H9 (cell line): ENCODE results near the gene TCP11L1. TPM values are rescaled to one million over a fixed set of nuclear protein-coding genes. Genes with fewer than 3 reads are reported as not detected.

Experiments used
- DNase-seq: peaks from one replicate; pipeline ENCODE4 v3.0.0-alpha.2; 2017
- H2AFZ ChIP-seq: one replicate; pipeline ENCODE4 v1.6.1; 2013; ENCODE audit warnings: mild to moderate bottlenecking, low read length, control low read depth, moderate library complexity
- H2AK5ac ChIP-seq: 2 replicates; pipeline ENCODE4 v1.6.1; 2013; ENCODE audit warnings: low read length, control low read depth, mixed read lengths; ENCODE audit not compliant: insufficient read length
- H2BK120ac ChIP-seq: one replicate; pipeline ENCODE4 v1.6.1; 2013; ENCODE audit warnings: low read depth, mild to moderate bottlenecking, low read length, control low read depth, inconsistent platforms; ENCODE audit not compliant: poor library complexity, severe bottlenecking
- H2BK12ac ChIP-seq: 2 replicates; pipeline ENCODE4 v1.6.1; 2013; ENCODE audit warnings: low read length, control low read depth, mixed read lengths, low read depth; ENCODE audit not compliant: insufficient read length
- H2BK15ac ChIP-seq: 2 replicates; pipeline ENCODE4 v1.6.1; 2013; ENCODE audit warnings: low read depth, low read length, control low read depth
- H2BK20ac ChIP-seq: one replicate; pipeline ENCODE4 v1.6.1; 2013; ENCODE audit warnings: low read depth, mild to moderate bottlenecking, low read length, control low read depth, inconsistent platforms; ENCODE audit not compliant: poor library complexity, severe bottlenecking
- H2BK5ac ChIP-seq: 2 replicates; pipeline ENCODE4 v1.6.1; 2013; ENCODE audit warnings: low read length, control low read depth, mixed read lengths; ENCODE audit not compliant: insufficient read length
- H3K14ac ChIP-seq: 2 replicates; pipeline ENCODE4 v1.6.1; 2013; ENCODE audit warnings: low read length, control low read depth; ENCODE audit not compliant: insufficient read depth
- H3K18ac ChIP-seq: 2 replicates; pipeline ENCODE4 v1.6.1; 2013; ENCODE audit warnings: low read depth, mild to moderate bottlenecking, mixed read lengths, low read length, control low read depth; ENCODE audit not compliant: insufficient read length
- H3K23ac ChIP-seq: 2 replicates; pipeline ENCODE4 v1.6.1; 2013; ENCODE audit warnings: low read length, control low read depth, mixed read lengths, low read depth; ENCODE audit not compliant: insufficient read length
- H3K23me2 ChIP-seq: 2 replicates; pipeline ENCODE4 v1.6.1; 2013; ENCODE audit warnings: low read depth, mild to moderate bottlenecking, mixed read lengths, low read length, control low read depth; ENCODE audit not compliant: insufficient read length, poor library complexity, severe bottlenecking
- H3K27ac ChIP-seq: 2 replicates; pipeline ENCODE4 v1.5.1; 2013; ENCODE audit warnings: low read length, control low read depth, mixed read lengths, low read depth; ENCODE audit not compliant: insufficient read length
- H3K27me3 ChIP-seq: 2 replicates; pipeline ENCODE4 v1.6.1; 2013; ENCODE audit warnings: low read length, control low read depth, inconsistent platforms; ENCODE audit not compliant: insufficient read depth
- H3K4ac ChIP-seq: 2 replicates; pipeline ENCODE4 v1.6.1; 2013; ENCODE audit warnings: low read depth, mild to moderate bottlenecking, control low read depth, inconsistent platforms, low read length, moderate library complexity
- H3K4me1 ChIP-seq: 2 replicates; pipeline ENCODE4 v1.6.1; 2013; ENCODE audit warnings: low read length, control low read depth, inconsistent platforms; ENCODE audit not compliant: insufficient read depth
- H3K4me2 ChIP-seq: 2 replicates; pipeline ENCODE4 v1.6.1; 2013; ENCODE audit warnings: low read length, control low read depth, mixed read lengths; ENCODE audit not compliant: insufficient read length, insufficient read depth
- H3K56ac ChIP-seq: 2 replicates; pipeline ENCODE4 v1.6.1; 2013; ENCODE audit warnings: low read depth, mild to moderate bottlenecking, mixed read lengths, low read length, control low read depth; ENCODE audit not compliant: insufficient read length
- H3K79me1 ChIP-seq: 2 replicates; pipeline ENCODE4 v1.6.1; 2013; ENCODE audit warnings: low read depth, mild to moderate bottlenecking, moderate library complexity, low read length, control low read depth, inconsistent platforms; ENCODE audit not compliant: insufficient read depth, poor library complexity, severe bottlenecking
- H3K79me2 ChIP-seq: 2 replicates; pipeline ENCODE4 v1.6.1; 2013; ENCODE audit warnings: low read length, control low read depth, inconsistent platforms; ENCODE audit not compliant: insufficient read depth
- H3K9ac ChIP-seq: 2 replicates; pipeline ENCODE4 v1.6.1; 2013; ENCODE audit warnings: low read length, control low read depth, mixed read lengths; ENCODE audit not compliant: insufficient read length; ENCODE audit errors: extremely low read depth
- H3K9me3 ChIP-seq: one replicate; pipeline ENCODE4 v1.6.1; 2013; ENCODE audit warnings: low read depth, low read length, inconsistent platforms; ENCODE audit not compliant: control insufficient read depth
- H3T11ph ChIP-seq: one replicate; pipeline ENCODE4 v1.6.1; 2013; ENCODE audit warnings: mild to moderate bottlenecking, low read length, control low read depth, inconsistent platforms
- H4K20me1 ChIP-seq: one replicate; pipeline ENCODE4 v1.6.1; 2013; ENCODE audit not compliant: control insufficient read depth, insufficient read length, insufficient read depth
- H4K5ac ChIP-seq: 2 replicates; pipeline ENCODE4 v1.6.1; 2013; ENCODE audit warnings: low read depth, mild to moderate bottlenecking, mixed read lengths, low read length, control low read depth; ENCODE audit not compliant: insufficient read length
- H4K8ac ChIP-seq: replicated peaks from 2 replicates; pipeline ENCODE4 v1.6.1; 2013; ENCODE audit warnings: low read length, control low read depth, mixed read lengths, low read depth; ENCODE audit not compliant: insufficient read length
- H4K91ac ChIP-seq: 2 replicates; pipeline ENCODE4 v1.6.1; 2013; ENCODE audit warnings: low read depth, mild to moderate bottlenecking, moderate library complexity, mixed read lengths, low read length, control low read depth; ENCODE audit not compliant: insufficient read length
- H3K27ac Mint-ChIP-seq, 3 experiments: 2 replicates in 2 of 3; 3 replicates in 1 of 3; pipeline ENCODE4 v1.8.0; 2020 to 2021; ENCODE audit warnings: mixed read lengths in 3 of 3, mild to moderate bottlenecking in 1 of 3, moderate library complexity in 1 of 3
- H3K27me3 Mint-ChIP-seq: 2 replicates; pipeline ENCODE4 v1.8.0; 2021; ENCODE audit warnings: low read depth, mild to moderate bottlenecking, moderate library complexity, mixed read lengths
- H3K36me3 Mint-ChIP-seq, 3 experiments: 2 replicates in 2 of 3; 3 replicates in 1 of 3; pipeline ENCODE4 v1.8.0; 2020 to 2021; ENCODE audit warnings: low read depth in 3 of 3, mixed read lengths in 3 of 3; ENCODE audit not compliant: insufficient read depth in 1 of 3
- H3K4me1 Mint-ChIP-seq, 2 experiments: 2 replicates each; pipeline ENCODE4 v1.8.0; 2020; ENCODE audit warnings: mixed read lengths in 2 of 2
- H3K4me3 Mint-ChIP-seq, 2 experiments: 2 replicates in 1 of 2; 3 replicates in 1 of 2; pipeline ENCODE4 v1.8.0; 2020 to 2021; ENCODE audit warnings: mild to moderate bottlenecking in 2 of 2, mixed read lengths in 2 of 2, moderate library complexity in 1 of 2
- H3K9me3 Mint-ChIP-seq, 2 experiments: 2 replicates in 1 of 2; 3 replicates in 1 of 2; pipeline ENCODE4 v1.8.0; 2020; ENCODE audit warnings: mild to moderate bottlenecking in 2 of 2, mixed read lengths in 2 of 2, moderate library complexity in 1 of 2
- CTCF ChIP-seq: fragments of 200-600 bp; sonication (generic); conservative IDR thresholded peaks from 3 replicates; pipeline ENCODE4 v1.8.0; 2021; ENCODE audit warnings: antibody characterized with exemption, mild to moderate bottlenecking
- WGBS: extraction: QIAGEN DNeasy Blood & Tissue Kit; methylation state at CpG from one replicate; pipeline ENCODE4 v1.1.7; 2013; ENCODE audit warnings: missing lambda C conversion rate, low lambda C conversion rate, mixed read lengths; ENCODE audit not compliant: insufficient read length; ENCODE audit errors: extremely low coverage; 5-methylcytosine and 5-hydroxymethylcytosine counted together
- total RNA-seq: library from RNA; stranded (reverse); gene quantifications from 2 replicates; pipeline ENCODE4 v1.2.1, GENCODE V29; 2021

Gene TCP11L1
- total RNA-seq, 1 experiment from 2014 or later: 20.3 TPM

DNA sequence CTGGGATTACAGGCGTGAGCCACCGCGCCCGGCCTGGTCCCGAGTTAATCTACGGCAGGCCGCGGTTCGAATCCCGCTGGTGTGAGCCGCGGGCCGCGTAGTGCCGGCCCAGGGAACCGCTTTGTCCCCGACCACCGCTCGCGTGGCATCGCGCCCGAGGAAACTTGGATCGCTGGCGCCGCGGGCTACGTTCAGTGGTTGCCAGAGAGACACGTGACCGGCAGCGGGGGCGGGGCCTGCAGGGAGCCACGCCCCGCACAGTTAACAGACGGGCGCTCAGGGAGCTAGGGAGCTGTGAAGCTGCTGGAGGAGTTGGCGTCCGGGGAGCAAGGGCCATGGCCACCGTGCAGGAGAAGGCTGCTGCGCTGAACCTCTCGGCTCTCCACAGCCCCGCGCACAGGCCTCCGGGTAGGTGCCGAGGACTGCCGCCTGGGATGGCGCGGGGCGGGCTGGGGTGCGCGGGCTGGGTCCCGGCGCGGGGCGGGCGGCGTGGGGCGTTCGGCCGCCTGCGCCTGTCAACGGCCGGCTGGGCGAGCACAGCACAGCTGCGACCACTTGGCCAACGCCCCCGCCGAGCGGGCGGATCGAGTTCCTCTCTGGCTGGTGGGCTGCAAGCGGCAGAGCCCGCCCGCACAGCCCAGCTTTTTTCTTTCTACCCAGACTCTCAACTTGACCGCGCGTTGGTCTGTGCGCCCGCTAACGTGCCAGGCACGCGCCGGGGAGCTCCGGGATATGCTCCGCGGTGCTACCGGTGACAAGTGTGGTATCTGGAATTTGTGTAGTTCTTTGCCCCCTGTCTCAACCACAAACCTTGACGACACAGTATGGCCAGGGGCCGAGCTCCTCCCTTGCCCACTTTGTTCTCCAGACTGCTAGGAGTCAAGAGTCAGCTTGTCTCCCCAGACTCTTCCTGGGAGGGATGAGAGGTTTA, 23.5 kb upstream of the TCP11L1 start, which contains the start of gene DEPDC7:
Gene DEPDC7 (plus strand): TSS at position 258 of the 931 bp plus-strand sequence. CDS start 78 bp downstream, at position 336.
- no peak within 1 kb of the TSS for H3K27ac Mint-ChIP-seq
- peak within 1 kb of the TSS; percentile 73 to 87 for H3K4me3 Mint-ChIP-seq
- H3K23me2 ChIP-seq: peaks cover 7% of the 10 kb centered on the region
- H4K20me1 ChIP-seq: no peaks in the 10 kb centered on the region
- no peak within 1 kb of the TSS for H3K4ac ChIP-seq
- H2BK15ac ChIP-seq: no peak within 1 kb of the TSS
- peak within 1 kb of the TSS; percentile 18 for H3K9ac ChIP-seq
- H3K27me3 ChIP-seq: no peaks in the 10 kb centered on the region
- WGBS: no CpG with 5 or more reads among the region's 89 CpGs
- no peak within 1 kb of the TSS for H3K18ac ChIP-seq
- H3K14ac ChIP-seq: 0 out of 2 replicates have a peak within 1 kb of the TSS, but pooled peaks have one; percentile 39
- no peak for TF ChIP-seq CTCF
- H2BK120ac ChIP-seq: no peak within 1 kb of the TSS
- no peak within 1 kb of the TSS for H3K27ac ChIP-seq
- H2BK20ac ChIP-seq: no peak within 1 kb of the TSS
- no peak within 1 kb of the TSS for H4K5ac ChIP-seq
- no peak within 1 kb of the TSS for H3K56ac ChIP-seq
- H2AFZ ChIP-seq: peak within 1 kb of the TSS; percentile 46
- H2BK5ac ChIP-seq: no peak within 1 kb of the TSS
- H3K79me1 ChIP-seq: no peaks in the 10 kb centered on the region
- H3K4me2 ChIP-seq: peak within 1 kb of the TSS; percentile 68
- H3K23ac ChIP-seq: no peak within 1 kb of the TSS
- no peaks in the 10 kb centered on the region for H3K79me2 ChIP-seq
- peaks cover 28% of the 10 kb centered on the region for H3K27me3 Mint-ChIP-seq
- no peaks in the 10 kb centered on the region for H3K9me3 Mint-ChIP-seq
- no peaks in the 10 kb centered on the region for H3K9me3 ChIP-seq
- H3K4me1 Mint-ChIP-seq: peaks cover 16 to 20% of the 10 kb centered on the region in 2 experiments
- H4K8ac ChIP-seq: no peak within 1 kb of the TSS
- H3K36me3 Mint-ChIP-seq: no peaks in the 10 kb centered on the region
- DNase-seq: peak; percentile 95
- peaks cover 2% of the 10 kb centered on the region; the same call in 1 of the 2 replicates for H3K4me1 ChIP-seq
- H2AK5ac ChIP-seq: no peak within 1 kb of the TSS
- no peak within 1 kb of the TSS for H2BK12ac ChIP-seq
- no peak within 1 kb of the TSS for H3T11ph ChIP-seq
- H4K91ac ChIP-seq: no peak within 1 kb of the TSS
